HG03095 (cell line): ENCODE results near the gene PALMD.

Experiments used
- ATAC-seq: cut with Tn5 transposase; IDR thresholded peaks from one replicate; pipeline ENCODE4 v1.9.1; 2021; ENCODE audit warnings: moderate library complexity; ENCODE audit not compliant: unreplicated experiment

The PALMD gene

GRCh38 chr1:99629164-99629563, 16.7 kb upstream of the PALMD start:
- ATAC-seq, result no peak

- no peak for ATAC-seq
These were observed 10.8 kb upstream of the PALMD start for GRCh38 chr1:99634971-99635624.

GRCh38 chr1:99635664-99636063, 10.2 kb upstream of the PALMD start:
- no peak for ATAC-seq

GRCh38 chr1:99636647-99637175, 9.2 kb upstream of the PALMD start:
- ATAC-seq, result no peak

GRCh38 chr1:99638853-99639252, 7.1 kb upstream of the PALMD start:
- ATAC-seq, result no peak

GRCh38 chr1:99639408-99639807, 6.5 kb upstream of the PALMD start:
- no peak for ATAC-seq

GRCh38 chr1:99639945-99640344, 6.0 kb upstream of the PALMD start:
- ATAC-seq, result no peak

- no peak for ATAC-seq
These were observed 5.2 kb upstream of the PALMD start for GRCh38 chr1:99640672-99641071.

GRCh38 chr1:99641558-99641957, 4.4 kb upstream of the PALMD start:
- ATAC-seq, result no peak

- ATAC-seq, result no peak
These were observed 3.9 kb upstream of the PALMD start for GRCh38 chr1:99642053-99642452.

- no peak for ATAC-seq
These were observed 2.7 kb upstream of the PALMD start for GRCh38 chr1:99643021-99643779.

- no peak for ATAC-seq
These were observed 1.5 kb upstream of the PALMD start for GRCh38 chr1:99644279-99645004.

GRCh38 chr1:99645203-99645602, 710 bp upstream of the PALMD start:
- ATAC-seq, result no peak

- no peak for ATAC-seq
These were observed 955 bp downstream of the PALMD start for GRCh38 chr1:99646868-99647267.

GRCh38 chr1:99647490-99647889, 1.6 kb downstream of the PALMD start:
- no peak for ATAC-seq

- no peak for ATAC-seq
These were observed 2.2 kb downstream of the PALMD start for GRCh38 chr1:99648107-99648506.

GRCh38 chr1:99650030-99650429, 4.1 kb downstream of the PALMD start:
- ATAC-seq, result no peak

- ATAC-seq, result no peak
These were observed 5.0 kb downstream of the PALMD start for GRCh38 chr1:99650773-99651437.

- no peak for ATAC-seq
These were observed 7.0 kb downstream of the PALMD start for GRCh38 chr1:99652881-99653281.

- ATAC-seq, result no peak
These were observed 9.5 kb downstream of the PALMD start for GRCh38 chr1:99655376-99655775.

- no peak for ATAC-seq
These were observed 10.8 kb downstream of the PALMD start for GRCh38 chr1:99656701-99657100.
